Measurements from ENCODE around the gene FPGS.

- TF ChIP-seq POLR2A (IDR thresholded peaks at IDR 0.05; ENCODE audit: low read depth, low read length) (no peak), CHD1 (IDR thresholded peaks at IDR 0.05; ENCODE audit: low read depth, low read length) (no peak), RAD21 (IDR thresholded peaks at IDR 0.05; ENCODE audit: low read length) (no peak), SMC3 (IDR thresholded peaks at IDR 0.05; ENCODE audit: low read depth, low read length) (no peak), USF2 (IDR thresholded peaks at IDR 0.05; ENCODE audit: low read depth, low read length) (no peak), MAFK (IDR thresholded peaks at IDR 0.05; ENCODE audit: low read depth, low read length) (no peak), CEBPB (IDR thresholded peaks at IDR 0.05; ENCODE audit: low read depth, low read length) (no peak), MXI1 (IDR thresholded peaks at IDR 0.05; ENCODE audit: borderline replicate concordance, low read depth, low read length) (no peak), MAZ (IDR thresholded peaks at IDR 0.05; ENCODE audit: borderline replicate concordance, low read depth, low read length) (no peak), FOS (IDR thresholded peaks at IDR 0.05; ENCODE audit: low read depth, low read length) (no peak), RFX5 (IDR thresholded peaks at IDR 0.05; ENCODE audit: low read depth, low read length) (no peak)
- TF ChIP-seq, protein P1, sequence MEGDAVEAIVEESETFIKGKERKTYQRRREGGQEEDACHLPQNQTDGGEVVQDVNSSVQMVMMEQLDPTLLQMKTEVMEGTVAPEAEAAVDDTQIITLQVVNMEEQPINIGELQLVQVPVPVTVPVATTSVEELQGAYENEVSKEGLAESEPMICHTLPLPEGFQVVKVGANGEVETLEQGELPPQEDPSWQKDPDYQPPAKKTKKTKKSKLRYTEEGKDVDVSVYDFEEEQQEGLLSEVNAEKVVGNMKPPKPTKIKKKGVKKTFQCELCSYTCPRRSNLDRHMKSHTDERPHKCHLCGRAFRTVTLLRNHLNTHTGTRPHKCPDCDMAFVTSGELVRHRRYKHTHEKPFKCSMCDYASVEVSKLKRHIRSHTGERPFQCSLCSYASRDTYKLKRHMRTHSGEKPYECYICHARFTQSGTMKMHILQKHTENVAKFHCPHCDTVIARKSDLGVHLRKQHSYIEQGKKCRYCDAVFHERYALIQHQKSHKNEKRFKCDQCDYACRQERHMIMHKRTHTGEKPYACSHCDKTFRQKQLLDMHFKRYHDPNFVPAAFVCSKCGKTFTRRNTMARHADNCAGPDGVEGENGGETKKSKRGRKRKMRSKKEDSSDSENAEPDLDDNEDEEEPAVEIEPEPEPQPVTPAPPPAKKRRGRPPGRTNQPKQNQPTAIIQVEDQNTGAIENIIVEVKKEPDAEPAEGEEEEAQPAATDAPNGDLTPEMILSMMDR (conservative IDR thresholded peaks at IDR 0.05; ENCODE audit: low read depth, low read length) = no peak
- TF ChIP-seq, protein P2, sequence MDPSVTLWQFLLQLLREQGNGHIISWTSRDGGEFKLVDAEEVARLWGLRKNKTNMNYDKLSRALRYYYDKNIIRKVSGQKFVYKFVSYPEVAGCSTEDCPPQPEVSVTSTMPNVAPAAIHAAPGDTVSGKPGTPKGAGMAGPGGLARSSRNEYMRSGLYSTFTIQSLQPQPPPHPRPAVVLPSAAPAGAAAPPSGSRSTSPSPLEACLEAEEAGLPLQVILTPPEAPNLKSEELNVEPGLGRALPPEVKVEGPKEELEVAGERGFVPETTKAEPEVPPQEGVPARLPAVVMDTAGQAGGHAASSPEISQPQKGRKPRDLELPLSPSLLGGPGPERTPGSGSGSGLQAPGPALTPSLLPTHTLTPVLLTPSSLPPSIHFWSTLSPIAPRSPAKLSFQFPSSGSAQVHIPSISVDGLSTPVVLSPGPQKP (IDR thresholded peaks at IDR 0.05; ENCODE audit: borderline replicate concordance, low read depth, low read length) = no peak
Measured at GRCh38 chr9:127860779-127861178, 58.1 kb downstream of the FPGS start.
